Measurements from ENCODE around the gene GAA. TPM values are rescaled to one million over a fixed set of nuclear protein-coding genes. Genes with fewer than 3 reads are reported as not detected.

The GAA gene
- total RNA-seq, 1 experiment from 2014 or later, result 7.5 TPM

- intact Hi-C loops (cut with micrococcal nuclease; ENCODE audit: unreplicated experiment), result no loop called here
- ChIA-PET CTCF (no interaction called here), POLR2A (ENCODE audit: low non-redundant PET) (no interaction called here)
- no TSS peak for BruUV-seq (replicated peaks)
- no peak for TF ChIP-seq EZH2 (IDR thresholded peaks at IDR 0.05; ENCODE audit: borderline replicate concordance, low read depth, low read length, poor library complexity, severe bottlenecking)
- TF ChIP-seq, protein P1, sequence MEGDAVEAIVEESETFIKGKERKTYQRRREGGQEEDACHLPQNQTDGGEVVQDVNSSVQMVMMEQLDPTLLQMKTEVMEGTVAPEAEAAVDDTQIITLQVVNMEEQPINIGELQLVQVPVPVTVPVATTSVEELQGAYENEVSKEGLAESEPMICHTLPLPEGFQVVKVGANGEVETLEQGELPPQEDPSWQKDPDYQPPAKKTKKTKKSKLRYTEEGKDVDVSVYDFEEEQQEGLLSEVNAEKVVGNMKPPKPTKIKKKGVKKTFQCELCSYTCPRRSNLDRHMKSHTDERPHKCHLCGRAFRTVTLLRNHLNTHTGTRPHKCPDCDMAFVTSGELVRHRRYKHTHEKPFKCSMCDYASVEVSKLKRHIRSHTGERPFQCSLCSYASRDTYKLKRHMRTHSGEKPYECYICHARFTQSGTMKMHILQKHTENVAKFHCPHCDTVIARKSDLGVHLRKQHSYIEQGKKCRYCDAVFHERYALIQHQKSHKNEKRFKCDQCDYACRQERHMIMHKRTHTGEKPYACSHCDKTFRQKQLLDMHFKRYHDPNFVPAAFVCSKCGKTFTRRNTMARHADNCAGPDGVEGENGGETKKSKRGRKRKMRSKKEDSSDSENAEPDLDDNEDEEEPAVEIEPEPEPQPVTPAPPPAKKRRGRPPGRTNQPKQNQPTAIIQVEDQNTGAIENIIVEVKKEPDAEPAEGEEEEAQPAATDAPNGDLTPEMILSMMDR (conservative IDR thresholded peaks at IDR 0.05; ENCODE audit: low read depth, low read length), result no peak
- no peaks in the 10 kb centered on the region for H3K4me1 ChIP-seq (ENCODE audit: insufficient read depth, low read length, poor library complexity, severe bottlenecking)
- peaks cover 5% of the 10 kb centered on the region for H3K27me3 ChIP-seq (replicated peaks; ENCODE audit: insufficient read depth, low read depth, low read length, poor library complexity)
- DNase-seq (ENCODE audit: low spot score), result no peak
- peaks cover 48% of the 10 kb centered on the region for H3K36me3 ChIP-seq (ENCODE audit: insufficient read depth, low read length, poor library complexity, severe bottlenecking)
- no peaks in the 10 kb centered on the region for H3K9me3 ChIP-seq (ENCODE audit: low read depth, low read length, poor library complexity, severe bottlenecking)
- H3K4me3 ChIP-seq (ENCODE audit: low read depth, low read length, poor library complexity, severe bottlenecking), result no peak overlapping the region
- H3K27ac ChIP-seq (ENCODE audit: low read depth, low read length, poor library complexity, severe bottlenecking), result no peak overlapping the region
Observed at GRCh38 chr17:80132906-80133625, 31.7 kb downstream of the GAA start.

DNA sequence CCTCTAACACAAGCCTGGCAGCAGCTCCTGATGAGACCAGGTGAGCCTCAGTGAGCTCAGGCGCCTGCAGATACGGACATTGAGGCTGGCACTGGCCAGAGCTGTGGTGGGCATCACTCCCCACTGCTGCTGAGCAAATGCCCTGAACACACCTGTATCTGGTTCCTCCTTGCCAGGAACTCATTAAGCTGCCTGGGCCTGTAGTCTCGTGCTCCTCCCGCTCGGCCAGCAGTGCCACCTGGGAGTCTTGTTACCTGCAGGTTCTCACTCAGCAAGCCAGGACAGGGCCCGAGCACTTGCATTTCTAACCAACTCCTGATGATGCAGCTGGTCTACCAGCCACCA is 32.2 kb downstream of the GAA start:
- H3K36me3 ChIP-seq (ENCODE audit: insufficient read depth, low read length, poor library complexity, severe bottlenecking), result peaks cover 53% of the 10 kb centered on the region
- peaks cover 2% of the 10 kb centered on the region for H3K27me3 ChIP-seq (replicated peaks; ENCODE audit: insufficient read depth, low read depth, low read length, poor library complexity)
- CTCF ChIA-PET, result no interaction called here
- no TSS peak for BruUV-seq (replicated peaks)
- no peaks in the 10 kb centered on the region for H3K9me3 ChIP-seq (ENCODE audit: low read depth, low read length, poor library complexity, severe bottlenecking)
- no peak overlapping the region for H3K4me3 ChIP-seq (ENCODE audit: low read depth, low read length, poor library complexity, severe bottlenecking)
- no peak overlapping the region for H3K27ac ChIP-seq (ENCODE audit: low read depth, low read length, poor library complexity, severe bottlenecking)
- H3K4me1 ChIP-seq (ENCODE audit: insufficient read depth, low read length, poor library complexity, severe bottlenecking), result no peaks in the 10 kb centered on the region
- intact Hi-C loops (cut with micrococcal nuclease; ENCODE audit: unreplicated experiment), result no loop called here
- TF ChIP-seq EZH2 (IDR thresholded peaks at IDR 0.05; ENCODE audit: borderline replicate concordance, low read depth, low read length, poor library complexity, severe bottlenecking), result no peak
- TF ChIP-seq, protein P1 (conservative IDR thresholded peaks at IDR 0.05; ENCODE audit: low read depth, low read length), result no peak
- POLR2A ChIA-PET (ENCODE audit: low non-redundant PET), result no interaction called here
- no peak for DNase-seq (ENCODE audit: low spot score)

- intact Hi-C loops (cut with micrococcal nuclease; ENCODE audit: unreplicated experiment), result no loop called here
- H3K27ac ChIP-seq (ENCODE audit: low read depth, low read length, poor library complexity, severe bottlenecking), result no peak overlapping the region
- H3K9me3 ChIP-seq (ENCODE audit: low read depth, low read length, poor library complexity, severe bottlenecking), result no peaks in the 10 kb centered on the region
- H3K27me3 ChIP-seq (replicated peaks; ENCODE audit: insufficient read depth, low read depth, low read length, poor library complexity), result no peaks in the 10 kb centered on the region
- BruUV-seq (replicated peaks), result no TSS peak
- DNase-seq (ENCODE audit: low spot score), result no peak
- no peaks in the 10 kb centered on the region for H3K4me1 ChIP-seq (ENCODE audit: insufficient read depth, low read length, poor library complexity, severe bottlenecking)
- H3K36me3 ChIP-seq (ENCODE audit: insufficient read depth, low read length, poor library complexity, severe bottlenecking), result peaks cover 89% of the 10 kb centered on the region
- ChIA-PET CTCF (interaction anchor here (0.6 kb wide), 1 partner anchor 298 kb away, joined by 6 read pairs; the partner anchor contains the start of gene CBX4), POLR2A (ENCODE audit: low non-redundant PET) (no interaction called here)
- H3K4me3 ChIP-seq (ENCODE audit: low read depth, low read length, poor library complexity, severe bottlenecking), result no peak overlapping the region
- TF ChIP-seq, protein P1 (conservative IDR thresholded peaks at IDR 0.05; ENCODE audit: low read depth, low read length), result no peak
- TF ChIP-seq EZH2 (IDR thresholded peaks at IDR 0.05; ENCODE audit: borderline replicate concordance, low read depth, low read length, poor library complexity, severe bottlenecking), result no peak
Observed at GRCh38 chr17:80137131-80137530, 35.8 kb downstream of the GAA start.

All from A673 (cell line).